HG03442 (cell line): ENCODE data around the gene PTCHD1.

ENCODE experiments used
- ATAC-seq: cut with Tn5 transposase; IDR thresholded peaks from one replicate; pipeline ENCODE4 v1.9.1; 2021; ENCODE audit warnings: mild to moderate bottlenecking, moderate library complexity; ENCODE audit not compliant: unreplicated experiment

PTCHD1 gene

GRCh38 chrX:23344904-23345271 is 10.2 kb downstream of the PTCHD1 start:
- ATAC-seq, result no peak

GRCh38 chrX:23356189-23356588 is 21.5 kb downstream of the PTCHD1 start:
- ATAC-seq, result no peak

GRCh38 chrX:23364416-23364815 is 29.8 kb downstream of the PTCHD1 start:
- no peak for ATAC-seq

GRCh38 chrX:23365541-23365940 is 30.9 kb downstream of the PTCHD1 start:
- ATAC-seq, result no peak

- no peak for ATAC-seq
Measured at GRCh38 chrX:23366914-23367313, 32.3 kb downstream of the PTCHD1 start.

- ATAC-seq, result no peak
Measured at GRCh38 chrX:23369027-23369426, 34.4 kb downstream of the PTCHD1 start.

GRCh38 chrX:23372220-23372902 is 37.7 kb downstream of the PTCHD1 start:
- no peak for ATAC-seq

- ATAC-seq, result no peak
Measured at GRCh38 chrX:23373129-23373804, 38.6 kb downstream of the PTCHD1 start.

GRCh38 chrX:23374291-23374690 is 39.6 kb downstream of the PTCHD1 start:
- no peak for ATAC-seq

GRCh38 chrX:23376581-23376980 is 41.9 kb downstream of the PTCHD1 start:
- no peak for ATAC-seq

- ATAC-seq, result no peak
Measured at GRCh38 chrX:23380581-23380980, 45.9 kb downstream of the PTCHD1 start.

- no peak for ATAC-seq
Measured at GRCh38 chrX:23381099-23382087, 46.7 kb downstream of the PTCHD1 start.

- ATAC-seq, result no peak
Measured at GRCh38 chrX:23382572-23382971, 47.9 kb downstream of the PTCHD1 start.

- ATAC-seq, result no peak
Measured at GRCh38 chrX:23383411-23383810, 48.8 kb downstream of the PTCHD1 start.

GRCh38 chrX:23385242-23385641 is 50.6 kb downstream of the PTCHD1 start:
- ATAC-seq, result no peak

GRCh38 chrX:23386260-23386659 is 51.6 kb downstream of the PTCHD1 start:
- no peak for ATAC-seq

- no peak for ATAC-seq
Measured at GRCh38 chrX:23386726-23387125, 52.1 kb downstream of the PTCHD1 start.

GRCh38 chrX:23387550-23388184 is 53.0 kb downstream of the PTCHD1 start:
- no peak for ATAC-seq

GRCh38 chrX:23389196-23389792 is 54.6 kb downstream of the PTCHD1 start:
- ATAC-seq, result no peak

- no peak for ATAC-seq
Measured at GRCh38 chrX:23390979-23391378, 56.3 kb downstream of the PTCHD1 start.

GRCh38 chrX:23392195-23392594 is 57.5 kb downstream of the PTCHD1 start:
- ATAC-seq, result no peak
